ENCODE data around the gene CLDN7. TPM values are rescaled to one million over a fixed set of nuclear protein-coding genes. Genes with fewer than 3 reads are reported as not detected.

CLDN7 gene
- total RNA-seq, 4 donors from 2014 or later = 1.4 to 16.9 (median 4.7) TPM; not detected in 1

DNA sequence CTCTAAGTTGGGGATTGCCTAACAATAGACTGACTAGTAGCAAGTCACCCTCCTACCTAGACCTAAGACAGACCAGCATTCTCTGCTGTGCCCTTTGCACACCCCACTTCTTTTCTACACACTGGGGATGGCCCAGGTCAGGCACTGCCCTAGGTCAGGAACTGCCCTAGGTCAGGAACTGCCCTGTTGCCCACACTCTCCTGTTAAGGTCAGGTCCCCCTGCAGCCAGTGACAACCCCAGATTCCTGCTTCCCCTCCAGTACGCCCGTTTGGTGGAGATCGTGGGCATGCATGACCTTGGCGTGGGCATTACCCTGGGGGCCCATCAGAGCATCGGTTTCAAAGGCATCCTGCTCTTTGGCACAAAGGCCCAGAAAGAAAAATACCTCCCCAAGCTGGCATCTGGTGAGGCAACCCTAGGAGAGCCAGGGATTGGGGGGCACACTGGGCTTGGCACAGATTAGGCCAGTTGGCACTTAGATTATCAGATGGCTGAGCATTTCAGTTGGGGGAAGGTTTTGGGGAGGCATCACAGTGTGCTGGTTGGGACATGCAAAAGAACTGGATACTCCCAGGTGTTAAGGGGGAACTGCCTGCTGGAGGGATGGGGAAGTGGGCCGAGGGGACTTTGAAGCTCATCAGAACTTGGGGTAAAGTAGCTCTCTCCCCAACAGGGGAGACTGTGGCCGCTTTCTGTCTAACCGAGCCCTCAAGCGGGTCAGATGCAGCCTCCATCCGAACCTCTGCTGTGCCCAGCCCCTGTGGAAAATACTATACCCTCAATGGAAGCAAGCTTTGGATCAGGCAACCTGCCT lies 40.8 kb downstream of the CLDN7 start:
- Histone ChIP-seq H3K4me3 (no peak overlapping the region), H3K27ac (peak overlapping the region in 3 of 4 donors; percentile 88 to 98 (median 97)), H3K4me1 (peaks cover 2 to 58% (median 20%) of the 10 kb centered on the region in 3 donors), H3K36me3 (peaks cover 0 to 56% of the 10 kb centered on the region in 2 donors), H3K9me3 (no peaks in the 10 kb centered on the region), H3K27me3 (no peaks in the 10 kb centered on the region)
- ATAC-seq = no peak
- TF ChIP-seq POLR2A (IDR thresholded peaks at IDR 0.05) = no peak
- WGBS, 2 donors (ENCODE audit: low coverage in 1 of 2) = 71 to 78% methylated on average over 5 of the region's 10 CpGs

DNA sequence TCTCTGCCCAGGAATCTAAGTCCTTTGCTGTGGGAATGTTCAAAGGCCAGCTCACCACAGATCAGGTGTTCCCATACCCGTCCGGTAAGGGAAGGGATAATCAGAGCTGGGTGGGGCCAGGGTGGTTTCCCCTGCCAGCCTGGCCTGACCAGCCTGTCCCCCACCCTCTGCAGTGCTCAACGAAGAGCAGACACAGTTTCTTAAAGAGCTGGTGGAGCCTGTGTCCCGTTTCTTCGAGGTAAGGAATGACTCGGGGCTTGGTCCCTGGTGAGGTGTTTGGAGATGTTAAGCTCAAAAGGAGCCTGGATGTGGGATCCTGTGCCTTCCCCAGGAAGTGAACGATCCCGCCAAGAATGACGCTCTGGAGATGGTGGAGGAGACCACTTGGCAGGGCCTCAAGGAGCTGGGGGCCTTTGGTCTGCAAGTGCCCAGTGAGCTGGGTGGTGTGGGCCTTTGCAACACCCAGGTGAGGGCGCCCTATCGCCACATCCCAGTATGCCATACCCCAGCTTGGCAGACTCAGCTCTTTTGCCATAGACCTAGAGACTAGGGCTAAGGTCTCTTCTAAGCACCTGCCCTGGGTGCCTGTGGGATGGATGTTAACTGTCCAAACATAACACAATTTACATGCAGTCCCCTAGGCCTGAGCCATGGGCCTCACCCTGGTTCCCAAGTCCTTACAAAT lies 41.5 kb downstream of the CLDN7 start:
- Histone ChIP-seq H3K4me3 (peak overlapping the region; percentile 62 to 81), H3K27ac (peak overlapping the region; percentile 86 to 98 (median 92)), H3K9me3 (no peaks in the 10 kb centered on the region), H3K27me3 (no peaks in the 10 kb centered on the region), H3K4me1 (peaks cover 2 to 65% (median 28%) of the 10 kb centered on the region in 3 donors), H3K36me3 (peaks cover 0 to 48% of the 10 kb centered on the region in 2 donors)
- WGBS, 2 donors (ENCODE audit: low coverage in 1 of 2) = 7% methylated on average over 3 of the region's 11 CpGs; no CpG with 5 or more reads in 1 of the 2 donors
- ATAC-seq = no peak
- TF ChIP-seq POLR2A (IDR thresholded peaks at IDR 0.05) (no peak), POLR2AphosphoS5 (IDR thresholded peaks at IDR 0.05) (no peak), EP300 (IDR thresholded peaks at IDR 0.05) (no peak)
- TF ChIP-seq, protein P1, sequence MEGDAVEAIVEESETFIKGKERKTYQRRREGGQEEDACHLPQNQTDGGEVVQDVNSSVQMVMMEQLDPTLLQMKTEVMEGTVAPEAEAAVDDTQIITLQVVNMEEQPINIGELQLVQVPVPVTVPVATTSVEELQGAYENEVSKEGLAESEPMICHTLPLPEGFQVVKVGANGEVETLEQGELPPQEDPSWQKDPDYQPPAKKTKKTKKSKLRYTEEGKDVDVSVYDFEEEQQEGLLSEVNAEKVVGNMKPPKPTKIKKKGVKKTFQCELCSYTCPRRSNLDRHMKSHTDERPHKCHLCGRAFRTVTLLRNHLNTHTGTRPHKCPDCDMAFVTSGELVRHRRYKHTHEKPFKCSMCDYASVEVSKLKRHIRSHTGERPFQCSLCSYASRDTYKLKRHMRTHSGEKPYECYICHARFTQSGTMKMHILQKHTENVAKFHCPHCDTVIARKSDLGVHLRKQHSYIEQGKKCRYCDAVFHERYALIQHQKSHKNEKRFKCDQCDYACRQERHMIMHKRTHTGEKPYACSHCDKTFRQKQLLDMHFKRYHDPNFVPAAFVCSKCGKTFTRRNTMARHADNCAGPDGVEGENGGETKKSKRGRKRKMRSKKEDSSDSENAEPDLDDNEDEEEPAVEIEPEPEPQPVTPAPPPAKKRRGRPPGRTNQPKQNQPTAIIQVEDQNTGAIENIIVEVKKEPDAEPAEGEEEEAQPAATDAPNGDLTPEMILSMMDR (IDR thresholded peaks at IDR 0.05) = peak in 3 of 4 experiments; percentile 15 to 54 (median 33)

DNA sequence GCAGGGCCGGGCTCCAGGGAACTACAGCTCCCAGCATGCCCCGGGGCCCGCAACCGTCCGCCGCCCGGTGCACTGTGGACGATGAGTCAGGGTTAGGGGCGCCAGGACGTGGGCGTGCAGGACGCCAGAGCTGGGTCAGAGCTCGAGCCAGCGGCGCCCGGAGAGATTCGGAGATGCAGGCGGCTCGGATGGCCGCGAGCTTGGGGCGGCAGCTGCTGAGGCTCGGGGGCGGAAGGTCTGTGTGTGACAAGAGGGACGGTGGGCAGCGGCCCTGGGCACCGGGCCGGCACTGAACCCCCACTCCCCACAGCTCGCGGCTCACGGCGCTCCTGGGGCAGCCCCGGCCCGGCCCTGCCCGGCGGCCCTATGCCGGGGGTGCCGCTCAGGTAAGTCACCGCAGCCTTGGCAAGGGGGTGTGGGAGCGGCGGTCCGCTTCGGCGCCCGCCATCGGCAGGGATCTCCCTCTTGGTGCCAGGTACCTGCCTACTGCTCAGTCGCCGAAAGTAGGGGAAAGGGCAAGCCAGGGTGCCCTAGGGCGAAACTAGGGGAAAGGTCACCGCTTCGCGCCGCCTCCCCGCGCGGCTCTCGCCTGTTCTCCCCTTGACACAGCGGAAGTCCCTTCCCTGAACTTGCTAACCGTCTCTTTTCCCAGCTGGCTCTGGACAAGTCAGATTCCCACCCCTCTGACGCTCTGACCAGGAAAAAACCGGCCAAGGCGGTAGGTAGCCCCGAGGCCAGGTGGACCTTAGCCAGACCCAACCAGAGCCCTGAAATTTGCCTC lies 42.3 kb downstream of the CLDN7 start, which contains the start of the genes ACADVL and DLG4:
ACADVL (plus strand) TSS at position 127 of the 781 bp plus-strand sequence; CDS start at position 174, 47 bp downstream.
DLG4 (minus strand) TSS at position 25 of the 781 bp plus-strand sequence.
- Histone ChIP-seq H3K9me3 (no peaks in the 10 kb centered on the region), H3K27ac (peak within 1 kb of the TSS; percentile 86 to 98 (median 92)), H3K36me3 (peaks cover 0 to 41% of the 10 kb centered on the region in 2 donors), H3K4me3 (peak within 1 kb of the TSS; percentile 62 to 81), H3K4me1 (peaks cover 6 to 73% (median 34%) of the 10 kb centered on the region in 3 donors), H3K27me3 (no peaks in the 10 kb centered on the region)
- peak; percentile 89 for ATAC-seq
- TF ChIP-seq POLR2A (IDR thresholded peaks at IDR 0.05) (peak; percentile 57 to 75), POLR2AphosphoS5 (IDR thresholded peaks at IDR 0.05) (peak; percentile 75), EP300 (IDR thresholded peaks at IDR 0.05) (no peak)
- TF ChIP-seq, protein P1 (IDR thresholded peaks at IDR 0.05) = peak in 1 of 4 experiments; percentile 5
- 0% methylated on average over 1 of the region's 63 CpGs; no CpG with 5 or more reads in 1 of the 2 donors for WGBS, 2 donors (ENCODE audit: low coverage in 1 of 2)

DNA sequence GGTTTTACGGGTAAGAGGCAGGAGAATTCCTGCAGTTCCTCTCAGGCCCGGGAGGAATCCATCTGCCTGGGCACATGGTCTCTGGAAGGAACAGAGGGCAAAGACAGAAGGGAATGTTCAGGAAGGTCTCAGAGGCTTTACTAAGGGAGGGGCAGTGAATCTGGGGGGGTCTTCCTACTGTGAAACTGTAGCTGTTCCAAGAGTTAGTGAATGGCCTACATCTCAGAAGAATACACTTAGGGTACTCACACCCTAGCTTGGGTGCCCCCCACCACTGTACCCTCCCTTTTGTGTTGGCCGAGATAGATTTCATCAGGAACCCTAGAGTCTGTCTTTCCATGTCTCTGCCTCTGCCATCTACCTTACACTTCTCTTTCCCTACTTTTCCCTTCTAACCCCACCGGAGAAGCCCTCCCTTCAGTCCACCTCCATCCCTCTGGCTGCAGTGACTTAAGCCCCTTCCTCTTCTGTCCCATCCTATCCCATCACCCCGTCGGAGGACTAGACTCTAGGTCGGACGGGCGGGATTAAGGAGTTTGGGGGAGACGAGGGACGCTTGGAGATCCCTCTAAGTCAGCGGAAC lies 43.0 kb downstream of the CLDN7 start:
- TF ChIP-seq, protein P1 (IDR thresholded peaks at IDR 0.05) = no peak
- no peak for TF ChIP-seq POLR2AphosphoS5 (IDR thresholded peaks at IDR 0.05)
- no peak for TF ChIP-seq EP300 (IDR thresholded peaks at IDR 0.05)
- no peak for TF ChIP-seq POLR2A (IDR thresholded peaks at IDR 0.05)
- ATAC-seq = no peak
- Histone ChIP-seq H3K27me3 (no peaks in the 10 kb centered on the region), H3K4me3 (peak overlapping the region; percentile 62 to 81), H3K27ac (peak overlapping the region; percentile 86 to 98 (median 92)), H3K4me1 (peaks cover 6 to 73% (median 34%) of the 10 kb centered on the region in 3 donors), H3K9me3 (no peaks in the 10 kb centered on the region), H3K36me3 (peaks cover 0 to 34% of the 10 kb centered on the region in 2 donors)
- 38 to 59% methylated on average over 2 to 4 of the region's 12 CpGs for WGBS, 2 donors (ENCODE audit: low coverage in 1 of 2)

Data from gastroesophageal sphincter (tissue), 4 donors.